NOMO-1 (cell line): Measurements from ENCODE around the gene HMCN1.

Experiments used
- DNase-seq, 2 experiments: peaks; one replicate each; lab custom pipeline; 2025; ENCODE audit not compliant: unreplicated experiment in 2 of 2; lab: John Stamatoyannopoulos, UW

Gene HMCN1

DNA sequence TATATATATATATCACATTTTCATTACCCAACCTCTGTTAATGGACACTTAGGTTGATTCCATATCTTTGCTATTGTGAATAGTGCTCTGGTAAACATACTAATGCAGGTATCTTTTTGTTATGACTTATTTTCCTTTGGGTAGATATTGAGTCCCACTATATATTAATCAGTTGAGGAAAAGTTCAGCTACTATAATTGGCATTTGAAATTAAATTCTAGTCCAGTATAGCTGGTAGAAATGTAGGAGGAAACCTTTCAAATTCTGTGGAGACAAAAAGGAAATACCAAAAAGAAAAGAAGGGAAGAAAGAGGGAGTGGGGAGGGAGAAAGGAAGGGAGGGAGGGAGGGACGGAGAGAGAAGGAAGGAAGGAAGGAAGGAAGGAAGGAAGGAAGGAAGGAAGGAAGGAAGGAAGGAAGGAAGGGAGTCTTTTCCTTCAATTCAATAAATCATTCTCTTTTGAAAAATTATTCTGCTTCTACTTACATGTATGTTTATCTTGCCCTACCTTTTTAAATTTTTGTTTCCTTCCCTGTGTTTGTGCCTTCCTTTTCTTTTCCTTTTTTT, 329.0 kb downstream of the HMCN1 start:
- DNase-seq = no peak

DNA sequence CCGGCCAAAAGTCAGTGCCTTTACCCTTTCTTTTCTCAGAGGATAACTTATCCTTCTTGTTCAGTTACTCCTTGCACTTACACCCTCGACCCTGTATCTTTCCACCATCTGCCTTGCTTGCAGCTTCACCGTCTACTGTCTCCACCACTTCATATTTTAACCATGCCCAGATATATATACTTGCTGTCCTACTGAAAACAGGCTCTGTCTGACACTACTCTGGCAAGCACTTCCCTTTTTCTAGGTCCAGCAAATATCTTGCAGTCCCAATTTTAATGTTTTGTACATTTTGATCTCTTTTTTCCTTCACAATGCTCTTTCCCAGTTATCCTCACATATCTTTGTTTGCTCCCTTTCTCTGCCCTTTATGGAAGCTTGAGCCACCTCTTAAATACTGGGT, 332.2 kb downstream of the HMCN1 start:
- no peak for DNase-seq

DNA sequence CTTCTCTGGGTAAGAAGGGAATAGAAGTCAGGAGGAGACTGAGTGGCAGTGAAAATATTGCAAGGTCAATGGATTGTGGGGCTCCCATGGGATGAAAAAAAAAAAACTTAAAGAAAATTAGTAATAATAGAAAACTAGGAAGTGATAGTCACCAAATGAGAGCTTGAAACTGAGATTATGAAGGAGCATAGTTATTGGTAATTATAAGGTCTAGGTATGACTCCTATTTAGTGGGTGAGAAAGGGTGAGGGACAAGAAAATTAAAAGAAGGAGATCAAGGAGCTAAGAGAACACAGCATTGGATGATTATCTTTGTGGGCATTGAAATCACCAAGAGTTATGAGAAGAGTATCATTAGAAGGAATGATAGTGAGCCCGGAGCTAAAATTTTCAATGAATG, 339.5 kb downstream of the HMCN1 start:
- no peak for DNase-seq

DNA sequence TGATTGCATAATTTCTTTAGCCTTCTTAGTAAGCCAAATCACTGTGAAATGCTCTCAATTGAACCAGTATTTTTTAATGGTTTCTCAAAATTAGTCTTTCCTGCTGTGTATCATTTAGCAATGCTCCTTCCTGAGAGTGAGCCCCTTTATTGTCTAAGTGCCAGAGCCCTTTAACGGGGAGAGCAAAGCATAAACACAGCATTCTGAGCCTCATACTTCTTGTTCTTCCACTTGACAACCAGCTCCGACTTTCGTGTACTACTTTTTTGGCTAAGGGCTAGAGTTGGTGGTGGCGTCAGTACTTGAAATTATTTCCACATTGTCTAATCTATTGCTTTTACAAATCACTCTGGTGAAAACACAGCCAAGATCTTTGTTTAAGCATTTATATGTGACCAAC, 341.8 kb downstream of the HMCN1 start:
- DNase-seq = no peak

DNA sequence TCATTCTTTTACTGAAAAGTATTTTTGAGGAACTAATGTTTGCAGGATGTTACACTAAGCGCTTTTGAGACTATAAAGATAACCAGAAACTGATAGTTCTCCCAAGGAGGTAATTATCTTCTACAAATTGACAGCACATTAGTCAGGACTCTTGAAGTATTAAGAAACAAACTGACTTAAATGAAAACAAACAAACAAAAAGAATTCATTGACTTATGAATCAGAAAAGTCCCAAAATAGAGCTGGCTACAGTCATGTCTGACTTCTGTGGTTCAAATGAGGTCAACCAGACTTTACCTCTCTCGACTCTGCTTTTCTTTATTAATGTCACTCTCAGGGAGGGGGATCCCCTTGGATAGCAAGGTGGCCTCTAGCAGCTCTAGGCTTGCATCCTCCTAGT, 344.1 kb downstream of the HMCN1 start:
- no peak for DNase-seq

DNA sequence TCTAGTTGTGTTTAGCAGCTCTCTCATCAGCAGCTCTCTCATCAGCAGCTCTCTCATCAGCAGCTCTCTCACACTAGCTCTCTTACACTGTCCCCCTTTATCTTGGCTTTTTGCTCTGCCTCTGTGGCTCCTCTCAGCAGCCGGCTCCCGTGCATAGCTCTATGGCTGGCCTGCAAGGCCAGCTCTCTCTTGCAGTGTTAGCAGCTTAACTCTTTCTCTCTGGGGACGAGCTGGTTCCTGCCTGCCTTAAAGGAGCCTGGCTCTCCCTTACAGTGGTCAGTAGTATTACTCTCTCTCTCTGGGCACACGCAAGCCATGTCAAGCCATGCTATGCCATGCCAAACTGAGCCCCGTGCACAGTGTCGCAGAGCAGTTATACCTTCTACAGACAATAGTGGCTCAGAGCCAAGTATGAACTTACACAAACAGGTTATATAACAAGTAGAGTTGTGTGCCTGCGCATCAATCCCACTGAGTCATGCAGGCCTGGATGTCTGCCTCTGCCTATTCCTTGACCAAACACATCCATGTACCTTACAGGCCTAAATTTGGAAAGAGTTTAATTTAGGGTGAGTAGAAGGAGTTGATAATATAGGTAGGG, 345.0 kb downstream of the HMCN1 start:
- no peak for DNase-seq

DNA sequence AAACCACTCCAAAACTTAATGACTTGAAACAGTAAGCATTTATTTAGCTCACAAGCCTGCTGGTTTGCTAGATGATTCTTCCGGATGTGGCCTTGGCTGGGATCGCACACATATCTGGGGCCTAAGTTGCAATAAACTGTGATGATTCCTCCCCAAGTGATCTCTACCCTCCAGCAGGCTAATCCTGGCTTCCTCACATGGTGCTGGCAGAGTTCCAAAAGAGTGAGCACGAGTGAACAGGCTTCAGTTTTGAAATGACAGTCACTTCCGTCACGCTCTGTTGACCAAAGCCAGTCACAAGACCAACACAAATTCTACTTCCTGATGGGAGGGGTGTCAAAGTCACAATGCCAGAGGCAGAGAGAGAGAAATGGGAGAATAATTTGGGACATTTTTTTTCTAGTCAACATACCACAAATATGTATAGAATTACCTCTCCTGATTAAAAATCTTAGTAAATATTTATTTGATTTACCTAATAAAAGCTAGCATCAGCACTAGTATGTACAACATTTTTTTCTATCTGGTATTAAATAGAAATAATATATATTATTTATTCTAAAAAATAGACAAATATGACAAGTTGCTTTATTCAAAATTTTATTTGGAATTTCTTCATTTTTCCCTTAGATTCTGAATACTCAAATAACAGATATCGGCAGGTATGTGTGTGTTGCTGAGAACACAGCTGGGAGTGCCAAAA, 348.2 kb downstream of the HMCN1 start:
- DNase-seq = peak in 1 of 2 experiments; percentile 5

DNA sequence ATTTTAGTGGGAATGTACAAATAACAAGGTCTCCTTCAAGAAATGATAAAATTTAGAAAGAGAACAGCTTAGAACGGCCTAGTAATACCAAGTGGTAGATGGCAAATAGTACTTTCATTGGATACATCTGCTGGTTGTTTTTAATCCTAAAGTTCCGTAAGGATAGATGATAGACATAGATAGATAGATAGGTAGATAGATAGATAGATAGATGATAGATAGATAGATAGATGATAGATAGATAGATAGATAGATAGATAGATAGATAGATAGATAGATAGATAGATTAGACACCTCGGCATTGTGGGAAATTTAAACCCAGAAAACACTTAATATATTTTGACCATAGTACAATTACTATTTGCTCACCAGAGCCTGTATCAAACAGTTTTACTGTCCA, 352.4 kb downstream of the HMCN1 start:
- no peak for DNase-seq

DNA sequence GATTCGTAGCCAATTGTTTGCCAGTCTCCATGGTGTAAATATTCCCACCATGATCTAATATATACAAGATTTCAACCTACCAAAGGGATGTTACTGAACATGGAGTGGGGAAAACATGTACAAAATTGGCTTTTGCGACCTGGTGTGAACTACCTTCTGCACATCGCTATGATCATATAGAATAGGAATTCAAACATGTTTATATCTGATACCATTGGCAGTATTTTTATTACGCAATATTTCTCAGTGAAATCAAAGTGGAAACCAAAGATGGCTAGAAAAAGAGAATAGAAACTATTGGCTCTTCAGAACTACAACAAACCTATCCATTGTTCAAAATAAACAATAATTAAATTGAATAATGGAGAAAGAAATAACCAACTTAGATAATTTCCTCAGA, 355.7 kb downstream of the HMCN1 start:
- DNase-seq = no peak

DNA sequence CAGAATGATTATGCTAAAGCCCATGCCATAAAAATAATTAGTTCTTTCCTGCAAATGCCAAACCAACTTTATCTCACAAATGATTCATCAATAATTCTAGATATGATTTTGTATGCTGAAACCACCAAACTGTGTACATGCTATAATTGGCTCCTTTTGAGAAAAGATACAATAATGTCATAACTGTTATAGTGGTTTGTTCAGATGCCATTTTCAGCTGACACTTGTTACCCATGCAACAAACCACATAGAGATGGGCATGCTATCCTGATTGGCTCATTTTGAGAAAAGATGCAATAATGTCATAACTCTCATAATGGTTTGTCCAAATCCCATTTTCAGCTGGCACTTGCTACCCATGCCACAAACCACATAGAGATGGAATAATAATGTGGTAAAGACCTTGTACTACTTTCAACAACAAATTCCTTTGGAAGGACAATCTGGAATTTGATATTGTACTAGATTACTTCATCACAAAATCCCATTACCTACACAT, 357.1 kb downstream of the HMCN1 start:
- no peak for DNase-seq

DNA sequence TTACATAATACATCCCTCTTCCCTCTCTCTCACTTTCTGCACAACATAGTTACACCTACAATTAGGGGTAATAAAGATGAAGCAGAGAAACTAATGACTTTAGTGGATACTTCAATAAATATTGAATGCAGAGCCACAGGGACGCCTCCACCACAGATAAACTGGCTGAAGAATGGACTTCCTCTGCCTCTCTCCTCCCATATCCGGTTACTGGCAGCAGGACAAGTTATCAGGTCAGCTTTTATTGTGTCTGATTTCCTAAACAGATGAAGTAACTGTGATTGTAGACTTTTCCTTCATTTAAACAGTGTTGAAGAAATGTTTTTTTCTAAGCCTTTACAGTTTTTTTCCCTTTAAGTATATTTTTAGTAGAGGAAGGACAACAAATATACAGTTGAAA, 359.2 kb downstream of the HMCN1 start:
- DNase-seq = no peak

DNA sequence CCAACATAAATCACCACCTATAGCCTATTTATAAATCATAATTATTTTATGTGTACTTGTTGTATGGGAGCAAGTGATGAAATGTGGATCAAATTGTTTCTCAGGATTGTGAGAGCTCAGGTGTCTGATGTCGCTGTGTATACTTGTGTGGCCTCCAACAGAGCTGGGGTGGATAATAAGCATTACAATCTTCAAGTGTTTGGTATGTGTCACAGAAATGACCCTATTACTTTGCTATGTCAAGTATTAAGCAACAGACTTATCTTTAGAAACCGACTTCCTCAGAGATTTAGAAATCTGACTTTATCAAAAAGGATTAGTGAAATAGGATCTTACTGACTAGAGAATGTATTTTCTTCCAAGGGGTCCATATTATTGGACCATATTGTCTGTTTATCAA, 360.0 kb downstream of the HMCN1 start:
- DNase-seq = no peak

DNA sequence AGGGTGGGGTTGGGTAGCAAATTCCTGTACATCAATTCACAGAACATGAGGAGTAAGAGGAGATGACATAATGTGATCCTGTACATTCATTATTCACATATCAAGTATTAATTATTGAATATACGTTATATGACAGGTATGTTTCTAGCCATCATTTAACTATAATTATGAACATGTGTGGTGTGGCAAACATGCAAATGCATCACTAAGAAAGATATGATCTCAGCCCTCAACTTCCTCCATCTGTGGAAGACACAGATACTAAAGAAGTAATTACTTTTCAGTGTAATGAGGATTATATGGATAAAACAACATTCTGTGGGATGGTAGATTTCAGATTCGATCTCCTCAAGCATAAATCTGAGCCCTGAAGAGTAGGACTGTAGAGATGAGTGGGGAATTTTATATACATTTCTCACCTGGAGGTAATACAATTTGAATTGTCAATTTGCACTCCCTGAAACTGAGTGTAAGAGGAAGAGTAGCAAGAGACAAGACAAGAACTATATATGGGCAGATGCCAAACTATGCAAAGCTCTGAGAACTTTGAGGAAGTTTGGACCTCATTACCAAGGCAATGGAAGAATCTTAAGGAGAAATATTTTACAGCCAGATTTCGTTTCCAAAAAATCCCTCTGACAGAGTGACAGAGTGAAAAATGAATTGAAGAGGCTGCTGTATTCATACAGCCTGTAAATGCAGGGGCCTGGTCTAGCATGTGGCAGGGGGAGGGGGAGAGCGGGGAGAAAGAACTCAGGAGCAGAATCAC, 365.3 kb downstream of the HMCN1 start:
- DNase-seq = no peak

DNA sequence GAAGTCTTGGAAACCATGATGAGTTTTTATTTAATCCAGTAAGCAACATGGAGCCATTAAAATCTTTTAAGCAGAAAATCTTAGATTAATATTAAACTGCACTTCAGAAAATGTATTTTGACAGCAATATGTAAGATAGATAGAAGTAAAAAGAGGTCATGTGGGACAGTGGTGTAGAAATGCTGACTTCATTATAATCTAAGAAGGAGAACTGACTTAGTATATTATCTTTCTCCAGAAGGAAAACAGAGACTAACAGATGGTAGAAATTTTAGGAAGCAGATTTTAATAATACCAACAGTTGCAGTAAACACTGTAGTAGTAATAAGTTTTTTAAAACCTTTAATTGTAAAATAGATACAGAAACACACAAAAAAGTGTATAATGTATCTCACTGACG, 367.9 kb downstream of the HMCN1 start:
- no peak for DNase-seq

DNA sequence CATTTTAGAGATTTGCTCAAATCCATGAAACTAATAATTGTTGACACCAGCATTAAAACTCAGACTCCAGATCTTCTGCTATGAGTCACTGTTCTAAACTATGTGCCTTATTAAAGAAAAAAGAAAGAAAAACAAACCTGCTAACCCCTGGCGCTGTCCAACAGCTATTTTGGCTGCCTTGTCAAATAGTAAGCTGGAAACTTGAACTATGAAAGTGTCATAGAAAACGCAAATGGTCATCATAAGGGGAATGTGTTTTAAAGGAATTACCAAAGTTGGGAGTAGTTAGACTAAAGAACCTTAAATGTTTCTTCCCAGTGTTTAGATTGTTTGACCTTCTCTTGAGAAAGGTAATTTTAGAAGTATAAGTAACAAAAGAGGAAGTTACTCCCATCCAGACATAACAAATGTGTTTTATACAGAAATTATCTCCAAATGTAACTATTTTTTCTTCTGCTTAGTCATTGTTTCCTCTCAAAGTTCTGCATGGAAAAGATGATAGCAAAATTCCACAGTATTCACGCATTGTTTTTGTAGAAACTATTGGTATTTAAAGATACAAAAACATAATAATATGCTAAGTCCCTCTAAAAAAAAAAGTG, 368.5 kb downstream of the HMCN1 start:
- no peak for DNase-seq

DNA sequence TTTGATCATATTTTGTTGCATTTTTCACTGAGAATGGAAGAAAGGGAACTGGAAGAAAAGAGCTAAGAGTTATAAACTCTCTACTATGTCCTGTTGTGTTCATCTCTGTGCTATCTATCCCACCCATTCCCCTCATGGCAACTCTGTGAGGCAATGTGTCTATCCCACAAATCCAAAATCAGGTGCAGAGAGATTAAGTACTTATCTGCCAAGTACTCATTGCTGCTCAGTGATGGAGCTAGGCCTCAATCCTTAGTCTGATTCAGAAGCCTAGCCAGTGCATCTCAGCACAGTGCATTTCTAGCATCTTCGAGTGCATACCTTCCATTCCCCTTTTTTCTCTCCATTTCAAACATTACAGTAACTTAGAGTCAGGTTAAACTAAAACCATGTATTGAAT, 370.3 kb downstream of the HMCN1 start:
- DNase-seq = no peak

DNA sequence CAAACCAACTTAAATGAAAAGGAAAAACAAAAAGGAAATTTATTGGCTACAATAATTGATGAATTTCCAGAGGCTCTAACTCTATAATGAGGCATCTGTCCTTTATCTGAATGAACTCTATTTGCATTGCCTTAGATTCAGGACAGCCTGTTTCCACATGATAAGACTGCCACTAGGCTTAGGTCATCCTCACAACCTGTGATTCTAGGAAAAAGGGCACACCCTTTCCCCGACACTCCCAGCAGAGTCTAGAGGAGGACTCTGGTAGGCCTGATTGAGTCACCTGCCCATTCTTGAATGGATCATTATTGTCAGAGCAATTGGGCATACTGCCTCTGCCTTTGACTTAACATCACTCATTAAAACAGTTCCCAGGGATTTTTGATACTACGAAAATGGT, 378.1 kb downstream of the HMCN1 start:
- DNase-seq = no peak

DNA sequence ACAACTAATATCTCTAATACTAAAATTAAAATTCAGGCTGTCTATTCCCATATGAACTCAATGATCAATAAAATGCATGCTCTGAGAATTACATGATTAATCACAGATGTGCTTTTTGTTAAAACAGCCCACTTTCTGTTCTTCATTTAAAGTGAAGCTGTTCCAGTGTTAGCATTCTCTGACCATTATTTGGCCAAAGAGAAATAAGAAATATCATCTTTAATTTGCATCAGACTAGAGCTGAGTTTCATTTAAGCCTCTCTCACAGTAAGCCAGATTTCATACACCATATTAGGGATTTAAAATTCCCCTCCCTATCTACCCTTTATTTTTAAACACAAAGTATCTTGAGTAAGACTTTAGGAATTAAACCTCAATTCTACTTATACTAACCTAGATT, 379.3 kb downstream of the HMCN1 start:
- DNase-seq = no peak

DNA sequence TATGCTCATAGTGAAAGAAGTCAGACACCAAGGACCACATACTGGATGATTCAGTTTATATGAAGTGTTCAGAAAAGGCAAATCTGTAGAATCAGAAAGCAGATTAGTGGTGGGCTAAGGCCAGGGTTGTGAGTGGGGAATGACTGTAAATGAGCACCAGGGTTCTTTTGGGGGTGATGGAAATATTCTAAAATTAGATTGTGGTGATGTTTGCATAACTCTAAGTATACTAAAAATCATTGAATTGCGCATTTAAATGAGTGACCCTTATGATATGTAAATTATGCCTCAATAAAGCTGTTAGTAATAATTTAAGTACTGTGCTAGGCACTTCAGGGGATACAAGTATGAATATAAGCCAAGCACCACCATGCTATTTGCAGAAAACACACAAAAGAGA, 384.5 kb downstream of the HMCN1 start:
- no peak for DNase-seq

DNA sequence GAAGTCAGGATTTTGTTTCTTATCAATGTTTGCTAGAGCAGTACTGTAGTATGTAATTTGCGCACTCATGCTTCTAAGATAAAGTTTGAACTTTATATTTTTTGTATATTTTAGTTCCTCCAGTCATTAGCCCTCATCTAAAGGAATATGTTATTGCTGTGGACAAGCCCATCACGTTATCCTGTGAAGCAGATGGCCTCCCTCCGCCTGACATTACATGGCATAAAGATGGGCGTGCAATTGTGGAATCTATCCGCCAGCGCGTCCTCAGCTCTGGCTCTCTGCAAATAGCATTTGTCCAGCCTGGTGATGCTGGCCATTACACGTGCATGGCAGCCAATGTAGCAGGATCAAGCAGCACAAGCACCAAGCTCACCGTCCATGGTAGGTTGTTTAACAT, 388.6 kb downstream of the HMCN1 start:
- no peak for DNase-seq

DNA sequence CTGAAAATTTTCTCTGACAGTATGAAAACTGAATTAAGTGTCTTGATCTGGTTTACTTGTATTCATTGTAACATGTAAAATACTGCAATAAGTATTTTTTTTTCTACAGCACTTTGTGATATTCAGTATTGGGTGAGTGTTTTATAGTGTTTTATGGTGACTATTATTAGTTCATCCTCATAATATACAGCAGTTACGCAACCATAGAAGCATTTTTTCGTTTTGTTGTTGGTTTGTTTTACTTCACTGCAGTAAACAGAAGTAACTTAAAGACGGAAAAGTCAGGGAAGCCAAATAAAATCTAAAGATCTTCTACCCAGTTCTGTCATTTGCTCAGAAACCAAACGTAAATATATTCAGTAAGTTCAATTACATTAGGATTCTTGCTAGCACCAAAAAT, 390.8 kb downstream of the HMCN1 start:
- DNase-seq = no peak
